Measurements from ENCODE around the gene FYB1.

DNA sequence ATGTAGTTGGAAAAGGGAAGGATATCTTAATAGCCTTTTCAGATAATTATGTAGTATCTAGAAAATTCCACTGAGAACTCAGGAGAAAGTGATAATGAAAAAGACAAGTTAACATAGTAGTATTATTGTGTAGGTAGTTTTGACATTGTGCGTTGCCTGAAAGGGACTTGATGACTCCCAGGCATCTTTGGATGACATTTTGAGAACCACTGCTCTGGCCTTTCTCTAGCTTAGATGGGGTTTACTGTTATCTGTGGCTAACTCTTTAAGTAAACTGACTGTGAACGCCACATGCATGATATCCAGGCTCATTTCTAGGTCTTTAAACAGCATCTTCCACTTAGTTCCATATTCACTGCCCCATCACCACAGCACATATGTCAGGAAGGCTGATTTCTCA, 14.4 kb upstream of the FYB1 start:
- TF ChIP-seq POLR2AphosphoS5 (IDR thresholded peaks at IDR 0.05; ENCODE audit: low read depth, low read length) (no peak), TCF7L2 (IDR thresholded peaks at IDR 0.05; ENCODE audit: low read depth, low read length) (no peak), SIN3A (IDR thresholded peaks at IDR 0.05; ENCODE audit: borderline replicate concordance, insufficient read depth, low read depth, low read length) (no peak)
- TF ChIP-seq, protein P1, sequence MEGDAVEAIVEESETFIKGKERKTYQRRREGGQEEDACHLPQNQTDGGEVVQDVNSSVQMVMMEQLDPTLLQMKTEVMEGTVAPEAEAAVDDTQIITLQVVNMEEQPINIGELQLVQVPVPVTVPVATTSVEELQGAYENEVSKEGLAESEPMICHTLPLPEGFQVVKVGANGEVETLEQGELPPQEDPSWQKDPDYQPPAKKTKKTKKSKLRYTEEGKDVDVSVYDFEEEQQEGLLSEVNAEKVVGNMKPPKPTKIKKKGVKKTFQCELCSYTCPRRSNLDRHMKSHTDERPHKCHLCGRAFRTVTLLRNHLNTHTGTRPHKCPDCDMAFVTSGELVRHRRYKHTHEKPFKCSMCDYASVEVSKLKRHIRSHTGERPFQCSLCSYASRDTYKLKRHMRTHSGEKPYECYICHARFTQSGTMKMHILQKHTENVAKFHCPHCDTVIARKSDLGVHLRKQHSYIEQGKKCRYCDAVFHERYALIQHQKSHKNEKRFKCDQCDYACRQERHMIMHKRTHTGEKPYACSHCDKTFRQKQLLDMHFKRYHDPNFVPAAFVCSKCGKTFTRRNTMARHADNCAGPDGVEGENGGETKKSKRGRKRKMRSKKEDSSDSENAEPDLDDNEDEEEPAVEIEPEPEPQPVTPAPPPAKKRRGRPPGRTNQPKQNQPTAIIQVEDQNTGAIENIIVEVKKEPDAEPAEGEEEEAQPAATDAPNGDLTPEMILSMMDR (IDR thresholded peaks at IDR 0.05), result no peak
- TF ChIP-seq, protein P2, sequence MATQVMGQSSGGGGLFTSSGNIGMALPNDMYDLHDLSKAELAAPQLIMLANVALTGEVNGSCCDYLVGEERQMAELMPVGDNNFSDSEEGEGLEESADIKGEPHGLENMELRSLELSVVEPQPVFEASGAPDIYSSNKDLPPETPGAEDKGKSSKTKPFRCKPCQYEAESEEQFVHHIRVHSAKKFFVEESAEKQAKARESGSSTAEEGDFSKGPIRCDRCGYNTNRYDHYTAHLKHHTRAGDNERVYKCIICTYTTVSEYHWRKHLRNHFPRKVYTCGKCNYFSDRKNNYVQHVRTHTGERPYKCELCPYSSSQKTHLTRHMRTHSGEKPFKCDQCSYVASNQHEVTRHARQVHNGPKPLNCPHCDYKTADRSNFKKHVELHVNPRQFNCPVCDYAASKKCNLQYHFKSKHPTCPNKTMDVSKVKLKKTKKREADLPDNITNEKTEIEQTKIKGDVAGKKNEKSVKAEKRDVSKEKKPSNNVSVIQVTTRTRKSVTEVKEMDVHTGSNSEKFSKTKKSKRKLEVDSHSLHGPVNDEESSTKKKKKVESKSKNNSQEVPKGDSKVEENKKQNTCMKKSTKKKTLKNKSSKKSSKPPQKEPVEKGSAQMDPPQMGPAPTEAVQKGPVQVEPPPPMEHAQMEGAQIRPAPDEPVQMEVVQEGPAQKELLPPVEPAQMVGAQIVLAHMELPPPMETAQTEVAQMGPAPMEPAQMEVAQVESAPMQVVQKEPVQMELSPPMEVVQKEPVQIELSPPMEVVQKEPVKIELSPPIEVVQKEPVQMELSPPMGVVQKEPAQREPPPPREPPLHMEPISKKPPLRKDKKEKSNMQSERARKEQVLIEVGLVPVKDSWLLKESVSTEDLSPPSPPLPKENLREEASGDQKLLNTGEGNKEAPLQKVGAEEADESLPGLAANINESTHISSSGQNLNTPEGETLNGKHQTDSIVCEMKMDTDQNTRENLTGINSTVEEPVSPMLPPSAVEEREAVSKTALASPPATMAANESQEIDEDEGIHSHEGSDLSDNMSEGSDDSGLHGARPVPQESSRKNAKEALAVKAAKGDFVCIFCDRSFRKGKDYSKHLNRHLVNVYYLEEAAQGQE (IDR thresholded peaks at IDR 0.05; ENCODE audit: insufficient read depth in 1 of 2, low read depth in 2 of 2, low read length in 1 of 2), result no peak

Measured in Panc1 (cell line).